Right lobe of liver (tissue), 4 donors: ENCODE measurements around the gene FAM236D.
"Not testable (repeated sequence)": the region's sequence is repeated elsewhere in the genome, so short reads cannot be mapped to it uniquely, and the experiment has no call there.

Experiments used
- CTCF ChIP-seq, 4 donors: fragments of 200-600 bp in 3 of 4; fragments of 450-650 bp in 1 of 4; IDR thresholded peaks; one replicate each; pipeline versions ENCODE4 v1.5.1 to v1.8.0; 2016 to 2022; ENCODE audit warnings: antibody characterized with exemption in 4 of 4, mild to moderate bottlenecking in 2 of 4
- POLR2A ChIP-seq: fragments of 450-650 bp; IDR thresholded peaks from one replicate; pipeline ENCODE4 v1.6.1; 2017; ENCODE audit warnings: antibody characterized with exemption, mild to moderate bottlenecking
- donor health status: DM: no; HTN: no; CAD: no.
- donor health status: DM: no; HTN: no; CAD: no.
- donor health status: DM: no; HTN: yes; CAD: no.

GRCh38 chrX:72777467-72777790 lies 30.6 kb downstream of the FAM236D start:
- not testable (repeated sequence) for TF ChIP-seq CTCF (IDR thresholded peaks at IDR 0.05); POLR2A
